BE2C (cell line): Measurements from ENCODE around the gene PISD.

ENCODE experiments used
- DNase-seq: peaks from one replicate; pipeline ENCODE4 v3.0.0-alpha.2; 2020
- H3K27me3 ChIP-seq: fragments of 250-450 bp; sonication (Bioruptor Pico); 2 replicates; pipeline ENCODE4 v1.5.1; 2020; ENCODE audit warnings: mild to moderate bottlenecking
- H3K36me3 ChIP-seq: fragments of 250-450 bp; sonication (Bioruptor Pico); 2 replicates; pipeline ENCODE4 v1.5.1; 2020; ENCODE audit warnings: mild to moderate bottlenecking
- H3K4me1 ChIP-seq: fragments of 250-450 bp; sonication (Bioruptor Pico); 2 replicates; pipeline ENCODE4 v1.5.1; 2020
- H3K4me3 ChIP-seq: 2 replicates; pipeline ENCODE4 v1.5.1; 2011; ENCODE audit warnings: low read depth, low read length
- H3K9me3 ChIP-seq: fragments of 250-450 bp; sonication (Bioruptor Pico); 2 replicates; pipeline ENCODE4 v1.5.1; 2020
- CTCF ChIP-seq: IDR thresholded peaks from 2 replicates; pipeline ENCODE4 v1.5.1; 2012; ENCODE audit warnings: mild to moderate bottlenecking, low read depth, low read length

Gene PISD

GRCh38 chr22:31653944-31654343 is 8.1 kb downstream of the PISD start:
- H3K4me1 ChIP-seq: no peaks in the 10 kb centered on the region
- TF ChIP-seq CTCF: no peak

GRCh38 chr22:31652911-31653684 is 8.9 kb downstream of the PISD start:
- Histone ChIP-seq H3K27me3 (no peaks in the 10 kb centered on the region), H3K36me3 (peaks cover 10% of the 10 kb centered on the region), H3K9me3 (no peaks in the 10 kb centered on the region), H3K4me1 (no peaks in the 10 kb centered on the region), H3K4me3 (no peak overlapping the region)
- no peak for DNase-seq
- TF ChIP-seq CTCF: no peak

More at GRCh38 chr22:31653944-31654343, 8.1 kb downstream of the PISD start:
- Histone ChIP-seq H3K27me3 (no peaks in the 10 kb centered on the region), H3K4me3 (no peak overlapping the region), H3K36me3 (peaks cover 10% of the 10 kb centered on the region), H3K9me3 (no peaks in the 10 kb centered on the region)
- no peak for DNase-seq

GRCh38 chr22:31652088-31652487 is 9.9 kb downstream of the PISD start:
- peaks cover 10% of the 10 kb centered on the region for H3K36me3 ChIP-seq
- no peak overlapping the region for H3K4me3 ChIP-seq
- H3K27me3 ChIP-seq: no peaks in the 10 kb centered on the region
- H3K9me3 ChIP-seq: no peaks in the 10 kb centered on the region
- no peaks in the 10 kb centered on the region for H3K4me1 ChIP-seq
- no peak for DNase-seq
- TF ChIP-seq CTCF: no peak

GRCh38 chr22:31651664-31652063 is 10.4 kb downstream of the PISD start:
- no peak for TF ChIP-seq CTCF
- Histone ChIP-seq H3K36me3 (peaks cover 11% of the 10 kb centered on the region), H3K4me1 (no peaks in the 10 kb centered on the region), H3K27me3 (no peaks in the 10 kb centered on the region), H3K4me3 (no peak overlapping the region), H3K9me3 (no peaks in the 10 kb centered on the region)
- no peak for DNase-seq

GRCh38 chr22:31650391-31650790 is 11.6 kb downstream of the PISD start:
- no peaks in the 10 kb centered on the region for H3K27me3 ChIP-seq
- no peaks in the 10 kb centered on the region for H3K4me1 ChIP-seq

More at GRCh38 chr22:31650391-31650790, 11.6 kb downstream of the PISD start:
- Histone ChIP-seq H3K4me3 (no peak overlapping the region), H3K36me3 (peaks cover 14% of the 10 kb centered on the region), H3K9me3 (no peaks in the 10 kb centered on the region)
- no peak for DNase-seq
- no peak for TF ChIP-seq CTCF
